Thyroid gland (tissue), 4 donors: ENCODE measurements around the gene HK2. TPM values are rescaled to one million over a fixed set of nuclear protein-coding genes. Genes with fewer than 3 reads are reported as not detected.
A peak's percentile ranks its signal among the peaks of the same experiment; 100 is the strongest.

ENCODE experiments used
- DNase-seq, 2 donors: peaks; one replicate each; pipeline ENCODE4 v3.0.0-alpha.2; 2019
- H3K27ac ChIP-seq, 3 donors: fragments of 200-600 bp; sonication (generic); 1 replicate in 2 of 3; 2 replicates in 1 of 3; pipeline ENCODE4 v1.5.1; 2016 to 2019; ENCODE audit warnings: mild to moderate bottlenecking in 1 of 3, moderate library complexity in 1 of 3
- H3K27me3 ChIP-seq: fragments of 200-600 bp; sonication (generic); one replicate; pipeline ENCODE4 v1.5.1; 2019
- H3K36me3 ChIP-seq, 2 donors: fragments of 200-600 bp; sonication (generic); one replicate each; pipeline ENCODE4 v1.5.1; 2016 to 2019
- H3K4me1 ChIP-seq, 2 donors: fragments of 200-600 bp; sonication (generic); one replicate each; pipeline ENCODE4 v1.5.1; 2017 to 2019
- H3K4me3 ChIP-seq, 3 donors: fragments of 200-600 bp; sonication (generic); replicated peaks in 1 of 3; 1 replicate in 2 of 3; 2 replicates in 1 of 3; pipeline ENCODE4 v1.5.1; 2016; ENCODE audit warnings: mild to moderate bottlenecking in 1 of 3
- H3K9me3 ChIP-seq: fragments of 200-600 bp; sonication (generic); one replicate; pipeline ENCODE4 v1.5.1; 2017
- POLR2A ChIP-seq, 2 donors: fragments of 450-650 bp; IDR thresholded peaks; one replicate each; pipeline ENCODE4 v1.6.1; 2017; ENCODE audit warnings: antibody characterized with exemption in 2 of 2, mild to moderate bottlenecking in 2 of 2, moderate library complexity in 1 of 2
- WGBS, 2 donors: methylation state at CpG; one replicate each; pipeline ENCODE4 v1.1.5; 2017; 5-methylcytosine and 5-hydroxymethylcytosine counted together
- intact Hi-C: fragments of 100-400 bp; cut with DNase I; formaldehyde crosslinking; loops from one replicate; pipeline ENCODE4 v1.15.1; 2023
- total RNA-seq, 4 donors: library from RNA; depleted of rRNA; stranded (reverse); fragments of >200 nt; gene quantifications; one replicate each; pipeline ENCODE4 v1.2.3, GENCODE V29; 2016
- TF ChIP-seq, protein P1 (sequence below), 6 experiments: fragments of 200-600 bp in 3 of 6; fragments of 450-650 bp in 3 of 6; sonication (generic) in 3 of 6; IDR thresholded peaks; one replicate each; pipeline ENCODE4 v1.5.1; 2016 to 2019; ENCODE audit warnings: antibody characterized with exemption in 6 of 6, mild to moderate bottlenecking in 2 of 6, inconsistent platforms in 1 of 6, moderate library complexity in 1 of 6

HK2 gene
- total RNA-seq, 4 donors from 2014 or later, result 6.7 to 47.8 (median 26.9) TPM

DNA sequence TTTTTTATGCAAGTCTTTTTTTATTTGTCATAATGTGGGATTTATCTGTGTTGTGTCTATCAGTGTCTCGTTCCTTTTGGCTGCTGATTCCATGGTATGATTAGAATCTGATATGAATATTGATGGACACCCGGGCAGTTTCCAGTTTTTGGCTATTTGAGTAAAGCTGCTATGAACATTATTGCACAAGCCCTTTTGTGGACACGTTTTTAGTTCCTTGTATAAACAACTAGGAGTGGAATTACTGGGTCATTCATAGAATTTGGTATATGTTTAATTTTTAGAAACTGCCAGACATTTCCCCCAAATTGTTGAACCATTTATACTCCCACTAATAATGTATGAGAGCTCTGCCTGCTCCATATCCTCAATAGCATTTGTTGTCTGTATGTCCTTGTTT, 26.6 kb downstream of the HK2 start:
- intact Hi-C loops, result no loop called here
- DNase-seq, result no peak
- Histone ChIP-seq H3K27me3 (no peaks in the 10 kb centered on the region), H3K4me1 (peaks cover 0 to 3% of the 10 kb centered on the region in 2 donors), H3K36me3 (no peaks in the 10 kb centered on the region), H3K9me3 (no peaks in the 10 kb centered on the region), H3K4me3 (no peak overlapping the region), H3K27ac (no peak overlapping the region)
- TF ChIP-seq POLR2A (IDR thresholded peaks at IDR 0.05), result no peak
- TF ChIP-seq, protein P1, sequence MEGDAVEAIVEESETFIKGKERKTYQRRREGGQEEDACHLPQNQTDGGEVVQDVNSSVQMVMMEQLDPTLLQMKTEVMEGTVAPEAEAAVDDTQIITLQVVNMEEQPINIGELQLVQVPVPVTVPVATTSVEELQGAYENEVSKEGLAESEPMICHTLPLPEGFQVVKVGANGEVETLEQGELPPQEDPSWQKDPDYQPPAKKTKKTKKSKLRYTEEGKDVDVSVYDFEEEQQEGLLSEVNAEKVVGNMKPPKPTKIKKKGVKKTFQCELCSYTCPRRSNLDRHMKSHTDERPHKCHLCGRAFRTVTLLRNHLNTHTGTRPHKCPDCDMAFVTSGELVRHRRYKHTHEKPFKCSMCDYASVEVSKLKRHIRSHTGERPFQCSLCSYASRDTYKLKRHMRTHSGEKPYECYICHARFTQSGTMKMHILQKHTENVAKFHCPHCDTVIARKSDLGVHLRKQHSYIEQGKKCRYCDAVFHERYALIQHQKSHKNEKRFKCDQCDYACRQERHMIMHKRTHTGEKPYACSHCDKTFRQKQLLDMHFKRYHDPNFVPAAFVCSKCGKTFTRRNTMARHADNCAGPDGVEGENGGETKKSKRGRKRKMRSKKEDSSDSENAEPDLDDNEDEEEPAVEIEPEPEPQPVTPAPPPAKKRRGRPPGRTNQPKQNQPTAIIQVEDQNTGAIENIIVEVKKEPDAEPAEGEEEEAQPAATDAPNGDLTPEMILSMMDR (IDR thresholded peaks at IDR 0.05), result no peak
- WGBS, 2 donors, result 74 to 90% methylated on average over 3 of the region's 3 CpGs

DNA sequence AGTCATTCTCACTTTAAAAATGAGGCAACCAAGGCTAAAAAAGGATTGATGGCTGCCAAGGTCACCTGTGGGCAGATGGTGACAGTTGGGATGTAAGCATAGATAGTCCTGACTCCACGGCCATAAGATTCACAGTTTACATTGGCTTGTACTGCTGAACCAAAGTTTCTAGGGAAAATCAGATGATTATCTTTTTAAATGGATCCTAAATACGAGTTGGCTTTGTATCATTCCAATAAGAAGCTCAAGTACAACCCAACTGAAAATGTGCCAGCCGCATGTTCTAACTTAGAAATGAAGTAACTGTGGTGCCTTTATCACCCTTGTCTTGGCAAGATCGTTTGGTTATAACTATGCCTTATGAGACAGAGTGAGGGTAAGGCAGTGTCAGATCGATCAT, 27.6 kb downstream of the HK2 start:
- Histone ChIP-seq H3K4me3 (no peak overlapping the region), H3K27ac (no peak overlapping the region), H3K9me3 (no peaks in the 10 kb centered on the region), H3K4me1 (peaks cover 0 to 3% of the 10 kb centered on the region in 2 donors), H3K36me3 (no peaks in the 10 kb centered on the region), H3K27me3 (no peaks in the 10 kb centered on the region)
- 93 to 94% methylated on average over 5 of the region's 5 CpGs for WGBS, 2 donors
- TF ChIP-seq POLR2A (IDR thresholded peaks at IDR 0.05), result no peak
- TF ChIP-seq, protein P1 (IDR thresholded peaks at IDR 0.05), result no peak
- intact Hi-C loops, result no loop called here
- DNase-seq, result no peak

DNA sequence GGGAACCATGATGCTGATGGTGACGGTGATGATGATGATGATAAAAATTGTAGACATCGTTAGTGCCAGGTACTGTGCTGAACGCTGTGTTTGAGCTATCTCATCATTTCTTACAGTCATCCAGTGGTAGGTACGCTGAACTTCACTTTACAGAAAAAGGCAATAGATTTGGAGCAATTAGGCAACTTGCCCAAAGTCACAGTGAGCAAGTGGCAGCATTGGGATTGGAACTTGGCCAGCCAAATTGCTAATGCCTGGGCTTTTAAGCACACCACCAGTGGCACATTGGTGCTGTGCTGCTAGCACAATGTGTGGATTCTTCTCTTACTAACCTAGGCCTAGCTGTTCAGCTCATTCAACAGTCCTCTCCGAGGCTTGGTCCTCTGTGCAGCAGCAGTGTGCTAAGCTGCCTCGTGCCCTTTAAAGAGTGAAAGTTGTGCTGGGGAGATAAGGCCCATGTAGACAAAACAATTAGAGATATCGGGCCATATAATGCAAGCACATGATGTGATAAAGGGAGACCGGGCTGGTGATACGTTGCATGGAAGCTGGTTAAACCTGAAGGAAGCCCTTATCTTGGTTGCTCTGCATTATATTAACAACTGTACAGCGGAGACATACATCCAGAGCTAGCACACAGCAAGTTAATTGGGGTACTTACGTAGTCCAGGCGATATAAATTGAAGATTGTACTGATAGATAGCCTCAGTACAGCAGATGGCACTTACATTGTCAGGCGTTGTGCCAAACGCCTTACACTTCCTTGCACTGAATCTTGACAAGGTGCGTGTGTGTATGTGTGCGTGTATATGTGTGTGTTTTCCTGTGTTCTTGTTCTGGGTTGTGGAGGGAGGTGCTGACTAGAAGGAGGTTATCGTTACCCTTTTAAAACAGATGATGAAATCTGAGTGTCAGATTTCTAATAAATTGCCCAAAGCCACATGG, 28.4 kb downstream of the HK2 start:
- no peak for TF ChIP-seq POLR2A (IDR thresholded peaks at IDR 0.05)
- Histone ChIP-seq H3K36me3 (no peaks in the 10 kb centered on the region), H3K27me3 (no peaks in the 10 kb centered on the region), H3K4me3 (no peak overlapping the region), H3K4me1 (peaks cover 0 to 3% of the 10 kb centered on the region in 2 donors), H3K9me3 (no peaks in the 10 kb centered on the region), H3K27ac (no peak overlapping the region)
- WGBS, 2 donors, result 92 to 95% methylated on average over 17 of the region's 17 CpGs
- no peak for DNase-seq
- intact Hi-C loops, result no loop called here

GRCh38 chr2:74863802-74864248, 29.9 kb downstream of the HK2 start:
- intact Hi-C loops, result no loop called here
- Histone ChIP-seq H3K4me3 (no peak overlapping the region), H3K27ac (no peak overlapping the region), H3K4me1 (peaks cover 0 to 3% of the 10 kb centered on the region in 2 donors), H3K9me3 (no peaks in the 10 kb centered on the region), H3K36me3 (no peaks in the 10 kb centered on the region), H3K27me3 (no peaks in the 10 kb centered on the region)
- TF ChIP-seq, protein P1 (IDR thresholded peaks at IDR 0.05), result no peak
- no peak for TF ChIP-seq POLR2A (IDR thresholded peaks at IDR 0.05)
- DNase-seq, result no peak
- WGBS, 2 donors, result 72% methylated on average over 3 of the region's 3 CpGs

- Histone ChIP-seq H3K9me3 (no peaks in the 10 kb centered on the region), H3K27me3 (no peaks in the 10 kb centered on the region), H3K27ac (no peak overlapping the region), H3K36me3 (no peaks in the 10 kb centered on the region), H3K4me1 (peaks cover 0 to 3% of the 10 kb centered on the region in 2 donors), H3K4me3 (no peak overlapping the region)
- peak in 1 of 2 donors; percentile 27 for DNase-seq
- TF ChIP-seq, protein P1 (IDR thresholded peaks at IDR 0.05), result no peak
- intact Hi-C loops, result no loop called here
- WGBS, 2 donors, result 88 to 91% methylated on average over 19 to 20 of the region's 20 CpGs
Observed at GRCh38 chr2:74864728-74865722, 31.1 kb downstream of the HK2 start.
